Activated CD8-positive, alpha-beta memory T cell treated with anti-CD3 and anti-CD28 coated beads for 24 hours (primary cell): Measurements from ENCODE around the gene AIF1.
"Not testable (repeated sequence)": the region's sequence is repeated elsewhere in the genome, so short reads cannot be mapped to it uniquely, and the experiment has no call there.

Experiments used
- DNase-seq: peaks from one replicate; pipeline ENCODE4 v3.0.0-alpha.2; 2020

Gene AIF1

GRCh38 chr6:31580807-31581433, 34.1 kb upstream of the AIF1 start:
- peak; percentile 97 for DNase-seq

- DNase-seq = peak; percentile 80
Observed at GRCh38 chr6:31581434-31582229, 33.4 kb upstream of the AIF1 start.

- peak; percentile 84 for DNase-seq
Observed at GRCh38 chr6:31582230-31582643, 32.8 kb upstream of the AIF1 start, which contains the start of gene LTB. Gene LTB, minus strand, starts transcription at chr6:31582424. Its CDS starts 7 bp downstream, at chr6:31582417.

GRCh38 chr6:31585491-31585890, 29.5 kb upstream of the AIF1 start:
- peak; percentile 75 for DNase-seq

- peak; percentile 66 for DNase-seq
Observed at GRCh38 chr6:31586008-31586407, 29.0 kb upstream of the AIF1 start, which contains the start of gene LST1. Gene LST1, plus strand, starts transcription at chr6:31586277. Its CDS starts 1,023 bp downstream, at chr6:31587300.

GRCh38 chr6:31586599-31587281, 28.3 kb upstream of the AIF1 start:
- DNase-seq = peak; percentile 77

GRCh38 chr6:31587791-31588777, 26.9 kb upstream of the AIF1 start:
- peak; percentile 72 for DNase-seq

- DNase-seq = no peak
Observed at GRCh38 chr6:31588871-31589650, 26.0 kb upstream of the AIF1 start.

GRCh38 chr6:31590691-31591090, 24.3 kb upstream of the AIF1 start:
- not testable (repeated sequence) for DNase-seq

- no peak for DNase-seq
Observed at GRCh38 chr6:31592396-31592771, 22.6 kb upstream of the AIF1 start.

GRCh38 chr6:31597006-31597405, 18.0 kb upstream of the AIF1 start:
- peak; percentile 67 for DNase-seq

GRCh38 chr6:31607317-31607716, 7.7 kb upstream of the AIF1 start:
- DNase-seq = no peak

- DNase-seq = no peak
Observed at GRCh38 chr6:31609519-31610406, 5.3 kb upstream of the AIF1 start.

- no peak for DNase-seq
Observed at GRCh38 chr6:31610968-31611367, 4.1 kb upstream of the AIF1 start.

GRCh38 chr6:31614075-31614619, 887 bp upstream of the AIF1 start:
- DNase-seq = no peak

- DNase-seq = peak; percentile 78
Observed at GRCh38 chr6:31615748-31616147, 714 bp downstream of the AIF1 start.

- DNase-seq = no peak
Observed at GRCh38 chr6:31617010-31617409, 2.0 kb downstream of the AIF1 start.

- DNase-seq = peak; percentile 98
Observed at GRCh38 chr6:31619805-31620585, 5.0 kb downstream of the AIF1 start.

GRCh38 chr6:31620586-31621319, 5.7 kb downstream of the AIF1 start, which contains the start of gene PRRC2A:
Gene PRRC2A, plus strand, starts transcription at chr6:31620715. Its CDS starts 2,075 bp downstream, at chr6:31622790.
- no peak for DNase-seq
